LoVo (cell line): ENCODE measurements around the gene RBM15.

Source experiments
- DNase-seq: peaks from one replicate; pipeline ENCODE4 v3.0.0-alpha.2; 2016; ENCODE audit warnings: low spot score

RBM15 gene, protein sequence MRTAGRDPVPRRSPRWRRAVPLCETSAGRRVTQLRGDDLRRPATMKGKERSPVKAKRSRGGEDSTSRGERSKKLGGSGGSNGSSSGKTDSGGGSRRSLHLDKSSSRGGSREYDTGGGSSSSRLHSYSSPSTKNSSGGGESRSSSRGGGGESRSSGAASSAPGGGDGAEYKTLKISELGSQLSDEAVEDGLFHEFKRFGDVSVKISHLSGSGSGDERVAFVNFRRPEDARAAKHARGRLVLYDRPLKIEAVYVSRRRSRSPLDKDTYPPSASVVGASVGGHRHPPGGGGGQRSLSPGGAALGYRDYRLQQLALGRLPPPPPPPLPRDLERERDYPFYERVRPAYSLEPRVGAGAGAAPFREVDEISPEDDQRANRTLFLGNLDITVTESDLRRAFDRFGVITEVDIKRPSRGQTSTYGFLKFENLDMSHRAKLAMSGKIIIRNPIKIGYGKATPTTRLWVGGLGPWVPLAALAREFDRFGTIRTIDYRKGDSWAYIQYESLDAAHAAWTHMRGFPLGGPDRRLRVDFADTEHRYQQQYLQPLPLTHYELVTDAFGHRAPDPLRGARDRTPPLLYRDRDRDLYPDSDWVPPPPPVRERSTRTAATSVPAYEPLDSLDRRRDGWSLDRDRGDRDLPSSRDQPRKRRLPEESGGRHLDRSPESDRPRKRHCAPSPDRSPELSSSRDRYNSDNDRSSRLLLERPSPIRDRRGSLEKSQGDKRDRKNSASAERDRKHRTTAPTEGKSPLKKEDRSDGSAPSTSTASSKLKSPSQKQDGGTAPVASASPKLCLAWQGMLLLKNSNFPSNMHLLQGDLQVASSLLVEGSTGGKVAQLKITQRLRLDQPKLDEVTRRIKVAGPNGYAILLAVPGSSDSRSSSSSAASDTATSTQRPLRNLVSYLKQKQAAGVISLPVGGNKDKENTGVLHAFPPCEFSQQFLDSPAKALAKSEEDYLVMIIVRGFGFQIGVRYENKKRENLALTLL

DNA sequence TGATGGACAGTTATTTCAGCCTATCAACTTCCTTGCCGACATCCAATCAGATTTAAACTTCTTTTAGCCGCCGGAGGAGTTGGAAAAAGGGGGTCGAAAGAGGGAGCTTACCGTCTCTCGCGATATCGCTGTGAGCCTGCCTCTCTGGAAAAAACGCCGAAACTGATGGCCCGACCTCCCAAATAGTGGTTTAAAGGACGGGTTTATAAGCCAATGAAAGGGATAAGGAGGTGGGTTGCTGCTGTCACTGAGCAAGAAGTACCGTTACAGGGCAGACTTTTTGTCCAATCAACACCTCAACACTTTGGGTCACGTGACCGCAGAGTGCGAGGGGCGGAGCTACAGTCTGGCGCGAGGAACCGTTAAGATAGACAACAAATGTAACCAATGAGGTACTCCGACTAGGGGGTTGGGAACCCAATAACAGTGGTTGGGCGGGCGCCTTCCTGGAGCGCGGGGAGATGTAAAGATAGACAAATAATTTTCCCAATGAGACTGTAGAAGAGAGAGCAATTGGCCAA, at the start of gene RBM15:
Gene RBM15 (plus strand): TSS at position 492 of the 521 bp plus-strand sequence. CDS start 29 bp downstream, at position 521.
- peak; percentile 100 for DNase-seq

DNA sequence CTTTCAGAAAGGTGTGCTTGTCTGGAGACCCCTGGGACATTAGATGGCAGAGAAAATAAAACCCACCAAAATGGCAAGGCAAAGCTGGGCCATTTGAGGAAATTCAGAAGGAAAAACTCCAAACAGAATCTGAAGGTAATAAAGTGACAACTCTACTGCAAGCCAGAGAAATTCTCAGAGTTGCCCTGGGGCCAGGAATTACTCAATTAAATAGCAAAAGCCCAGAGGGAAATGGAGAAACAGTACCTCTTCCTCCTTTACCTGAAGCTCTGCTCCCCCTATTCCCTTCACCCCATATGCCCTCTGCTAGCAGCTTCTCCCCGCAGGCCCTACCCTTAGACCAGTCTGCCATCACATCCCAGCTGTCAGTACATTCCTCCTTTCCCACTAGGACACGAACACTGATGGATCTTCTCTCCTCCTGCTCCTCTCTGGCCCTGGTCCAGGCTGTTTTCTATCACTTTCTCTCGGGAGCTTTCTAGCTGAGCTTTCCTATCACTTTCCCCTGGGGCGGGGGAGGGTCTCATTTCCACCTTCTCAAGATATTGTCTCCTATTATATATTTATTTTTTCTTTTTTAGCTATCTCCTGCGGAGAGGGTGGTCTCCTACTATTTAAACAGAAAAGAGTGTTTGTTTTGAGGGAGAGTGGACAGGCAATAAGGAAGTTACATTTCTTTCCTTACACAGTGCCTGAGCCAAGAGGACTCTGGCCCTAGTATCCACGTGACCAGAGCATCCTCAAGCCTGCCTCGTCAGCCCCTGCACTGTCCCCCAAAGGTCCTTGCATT, 47.7 kb upstream of the RBM15 start:
- no peak for DNase-seq

GRCh38 chr1:110292031-110292741, 47.0 kb upstream of the RBM15 start:
- DNase-seq = peak; percentile 35

DNA sequence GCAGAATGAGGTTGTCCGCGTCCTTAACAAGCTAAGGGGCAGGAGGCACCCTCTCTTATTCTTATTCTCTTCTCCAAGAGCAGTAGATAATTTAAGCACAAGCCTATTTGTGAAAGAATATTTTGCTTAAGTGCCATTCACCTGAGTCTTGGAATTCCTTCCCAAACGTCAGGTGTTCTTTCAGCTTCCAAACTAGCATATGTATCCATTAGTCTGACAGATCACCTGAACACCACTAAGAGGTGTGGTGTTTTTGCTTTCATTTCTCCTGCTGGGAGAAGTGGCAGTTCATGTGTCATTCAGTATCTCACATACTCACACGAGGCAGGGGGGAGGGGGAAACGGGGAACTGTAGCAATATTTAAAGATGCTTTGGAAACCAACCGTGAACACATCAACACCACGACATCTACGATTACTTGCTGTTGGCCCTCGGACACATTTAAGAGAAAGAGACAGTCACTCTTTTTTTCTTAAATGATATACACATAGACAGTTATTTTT, 45.5 kb upstream of the RBM15 start:
- DNase-seq = no peak

GRCh38 chr1:110294308-110294707, 44.9 kb upstream of the RBM15 start:
- DNase-seq = no peak

GRCh38 chr1:110298991-110299390, 40.2 kb upstream of the RBM15 start:
- no peak for DNase-seq

DNA sequence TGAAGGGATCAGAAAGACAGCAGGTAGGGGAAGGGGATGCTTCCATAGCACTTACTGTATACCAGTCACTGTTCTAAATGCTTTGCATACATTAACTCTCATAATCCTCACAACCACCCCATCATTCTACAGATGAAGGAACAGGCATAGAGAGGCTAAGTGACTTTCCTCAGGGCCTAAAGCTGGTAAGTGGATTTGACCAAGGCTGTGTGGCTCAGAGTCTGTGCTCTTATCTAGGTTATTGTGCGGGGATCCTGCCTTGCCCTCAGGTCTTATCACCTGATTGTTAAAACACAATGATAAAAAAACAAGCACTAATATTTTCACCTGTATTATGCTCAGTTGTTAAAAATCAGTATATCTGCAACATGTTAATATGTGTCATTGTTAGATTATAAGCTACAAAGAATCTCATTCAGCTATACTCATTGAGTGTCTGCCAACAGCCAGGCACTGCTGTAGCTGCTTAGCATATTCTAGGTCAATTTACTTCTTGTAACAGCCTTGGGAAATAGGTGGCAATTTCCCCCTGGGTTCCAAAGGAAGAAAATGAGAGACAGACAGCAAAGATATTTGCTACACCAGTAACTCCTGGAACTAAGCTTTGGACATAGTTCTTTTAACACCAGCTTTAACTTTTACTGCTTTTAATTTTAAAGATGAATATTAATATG, 38.6 kb upstream of the RBM15 start:
- no peak for DNase-seq

DNA sequence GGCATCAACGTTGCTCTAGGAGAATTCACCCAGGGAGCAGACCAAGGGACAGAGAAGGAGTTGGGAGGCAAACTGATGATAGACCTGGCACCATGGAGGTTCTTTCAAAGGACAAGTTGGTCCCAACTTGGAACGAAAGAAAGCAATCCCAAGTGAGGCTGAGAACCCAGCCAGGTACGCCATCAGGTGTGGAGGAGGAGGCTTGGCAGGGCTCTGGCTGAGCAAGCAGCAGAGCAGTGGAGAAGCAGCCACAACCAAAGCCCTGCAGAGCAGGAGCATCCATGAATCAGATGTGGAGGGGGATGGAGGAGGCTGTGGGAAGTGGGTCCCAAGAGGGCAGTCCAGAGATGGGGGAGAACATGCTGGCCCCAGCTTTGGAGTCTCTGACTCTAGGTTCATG, 36.3 kb upstream of the RBM15 start:
- DNase-seq = no peak

DNA sequence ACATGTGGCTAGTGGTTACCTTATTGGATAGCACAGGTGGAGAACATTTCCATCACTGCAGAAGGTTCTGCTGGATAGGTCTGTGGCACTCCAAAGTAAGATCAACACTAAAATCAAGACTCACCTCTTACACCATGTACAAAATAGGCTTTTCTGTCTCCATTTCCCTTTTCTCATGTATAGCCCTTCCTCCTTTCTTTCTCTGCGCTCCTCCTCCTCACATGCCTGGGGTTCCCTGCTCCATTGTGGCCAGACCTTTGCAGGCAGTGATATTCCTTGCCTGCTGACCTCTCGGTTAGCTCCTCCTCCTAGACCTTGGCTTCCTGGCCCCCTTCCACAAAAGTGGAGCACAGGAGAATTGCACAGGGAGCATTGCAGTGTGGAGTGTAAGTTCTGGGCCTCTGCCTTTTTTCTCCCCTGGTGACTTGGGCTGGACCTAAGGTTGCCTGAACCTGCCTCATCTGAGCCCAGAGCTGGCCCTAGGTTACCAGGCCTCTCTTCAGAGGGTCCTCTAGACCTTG, 33.2 kb upstream of the RBM15 start:
- DNase-seq = no peak

GRCh38 chr1:110307239-110307974, 31.8 kb upstream of the RBM15 start:
- no peak for DNase-seq

- no peak for DNase-seq
These were observed 30.9 kb upstream of the RBM15 start for GRCh38 chr1:110308247-110308646.

DNA sequence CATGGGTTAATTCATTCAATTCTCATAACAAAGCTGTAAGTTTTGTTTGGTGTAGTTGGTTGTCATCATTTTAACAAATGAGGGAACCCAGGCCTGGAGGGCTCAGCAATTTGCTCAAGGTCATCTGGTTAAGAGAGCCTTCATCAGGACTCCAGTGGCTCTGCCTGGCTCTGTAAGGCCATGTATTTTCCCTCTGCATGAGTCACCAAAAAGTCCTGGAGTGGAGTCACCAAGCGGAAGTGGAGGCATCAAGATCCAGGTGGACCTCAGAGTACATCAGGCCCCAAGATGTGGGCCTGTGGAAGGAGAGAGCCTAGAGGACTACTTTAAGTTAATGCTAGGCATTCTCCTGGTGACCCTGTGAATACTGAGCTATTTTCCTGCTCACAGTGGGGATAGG, 30.0 kb upstream of the RBM15 start:
- no peak for DNase-seq

DNA sequence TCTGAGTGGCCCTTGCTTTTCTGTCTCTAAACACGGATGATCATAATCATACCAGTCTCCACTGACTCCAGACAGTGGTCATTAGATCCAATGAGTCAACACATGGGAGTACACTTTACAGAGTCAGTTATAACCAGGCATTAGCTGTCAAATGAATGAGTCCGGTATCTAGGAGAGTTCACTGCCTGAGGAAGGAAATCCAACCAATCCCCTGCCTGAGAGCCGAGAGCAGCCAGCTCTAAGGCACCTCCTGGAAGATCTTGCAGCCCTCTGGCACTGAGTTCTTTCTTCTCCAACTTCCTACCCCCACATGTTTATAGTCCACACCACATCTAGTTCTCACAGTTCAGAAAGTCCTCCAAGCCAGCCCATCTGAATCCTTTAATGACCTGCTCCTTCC, 29.4 kb upstream of the RBM15 start:
- DNase-seq = no peak

DNA sequence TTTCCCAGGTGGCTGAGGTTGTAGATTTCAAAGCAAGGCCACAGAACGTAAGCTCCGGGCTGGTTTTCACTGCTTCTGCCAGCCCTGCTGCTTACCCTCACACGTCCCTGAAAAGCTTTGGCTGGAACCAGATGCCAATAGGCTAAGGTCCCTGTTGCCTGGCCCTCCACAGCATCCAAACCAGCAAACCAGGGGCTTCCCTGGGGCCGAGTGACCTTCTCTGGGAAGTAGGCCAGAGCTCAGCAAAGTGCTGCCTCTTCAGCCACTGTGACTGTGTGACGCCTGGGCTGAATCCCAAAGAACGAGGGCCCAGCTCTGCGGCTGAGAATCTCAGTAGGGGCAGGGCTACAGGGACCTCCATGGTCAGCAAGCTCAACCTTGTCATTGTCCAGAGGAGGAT, 28.9 kb upstream of the RBM15 start:
- DNase-seq = no peak

- peak; percentile 63 for DNase-seq
These were observed 26.7 kb upstream of the RBM15 start for GRCh38 chr1:110312188-110313121.

GRCh38 chr1:110316735-110317134, 22.4 kb upstream of the RBM15 start:
- no peak for DNase-seq

- no peak for DNase-seq
These were observed 21.1 kb upstream of the RBM15 start for GRCh38 chr1:110318046-110318445.
